Posterior cingulate gyrus (tissue), 11 donors: Measurements from ENCODE around the gene PANX3.

Experiments
- DNase-seq, 10 donors: peaks; one replicate each; pipeline versions ENCODE4 v3.0.0 to v3.0.0-alpha.2; 2020 to 2021; ENCODE audit warnings: mixed read lengths in 3 of 10
- intact Hi-C: fragments of 100-400 bp; cut with DNase I; formaldehyde crosslinking; loops from one replicate; pipeline ENCODE4 v1.15.1; 2023

The PANX3 gene

DNA sequence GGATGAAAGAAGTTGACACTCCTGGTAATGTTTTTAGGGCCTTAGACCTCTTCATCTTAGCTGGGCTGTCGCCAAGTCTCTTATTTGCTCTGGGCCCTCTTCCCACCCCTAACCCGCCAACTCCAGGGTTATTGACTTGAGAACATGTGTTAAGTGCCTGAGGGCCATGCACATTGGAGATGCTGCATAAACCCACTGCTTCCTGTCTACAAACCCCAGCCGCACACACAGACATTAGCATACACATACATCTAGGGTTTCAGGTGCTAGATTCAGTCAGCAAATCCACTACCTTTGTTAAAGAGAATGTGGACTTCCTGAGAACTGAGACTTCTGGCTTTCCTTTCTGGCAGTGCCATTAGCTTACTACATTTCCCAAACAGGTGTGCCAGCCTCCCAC is 817 bp downstream of the PANX3 start:
- DNase-seq, result no peak
- intact Hi-C loops, result no loop called here

DNA sequence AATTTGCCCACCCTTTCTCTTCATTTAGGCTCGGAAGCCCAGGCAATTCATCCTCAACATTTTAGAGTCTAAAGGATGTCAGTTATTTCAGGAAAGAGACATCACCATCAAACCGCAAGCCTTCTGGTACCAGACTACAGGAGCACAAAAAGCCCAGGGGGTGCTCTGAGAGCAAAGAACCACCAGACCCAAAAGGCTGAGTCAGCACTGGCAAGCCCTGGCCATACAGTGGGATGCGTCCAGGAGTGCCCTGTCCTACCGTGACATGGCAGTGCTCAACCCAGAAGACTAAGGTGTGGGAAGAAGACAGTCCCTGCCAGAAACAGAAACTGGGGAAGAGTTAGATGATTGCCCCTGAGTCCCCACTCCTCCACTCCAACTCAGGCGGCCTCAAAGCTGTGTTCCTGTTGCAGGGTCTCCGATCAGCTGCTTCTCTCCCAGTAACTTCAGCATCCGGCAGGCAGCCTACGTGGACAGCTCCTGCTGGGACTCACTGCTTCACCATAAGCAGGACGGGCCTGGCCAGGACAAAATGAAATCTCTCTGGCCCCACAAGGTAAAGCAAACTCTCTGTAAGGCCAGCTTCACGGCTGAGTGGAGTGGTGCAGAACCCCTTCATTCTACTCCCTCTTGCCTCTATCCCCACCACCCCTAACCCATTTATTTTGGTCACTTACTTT is 1.5 kb downstream of the PANX3 start:
- DNase-seq, result no peak
- intact Hi-C loops, result no loop called here

DNA sequence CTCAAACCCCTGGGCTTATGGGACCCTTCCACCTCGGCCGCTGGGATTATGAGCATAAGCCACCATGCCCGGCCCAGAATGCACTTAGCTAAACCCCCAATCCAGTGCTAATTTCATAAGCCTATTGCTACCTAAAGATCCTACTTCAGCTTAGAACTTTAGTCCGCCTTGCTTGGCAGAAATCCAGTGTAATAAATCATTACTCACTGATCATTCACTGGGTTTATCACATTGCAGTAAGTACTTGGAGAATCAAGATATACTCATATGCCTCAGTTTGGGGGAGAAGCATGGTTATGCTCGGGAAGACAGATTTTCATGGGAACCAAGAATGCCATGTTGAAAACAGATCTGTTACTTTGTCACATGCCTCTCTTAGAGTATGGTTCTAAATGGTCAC is 7.6 kb downstream of the PANX3 start:
- no peak for DNase-seq
- intact Hi-C loops, result no loop called here

DNA sequence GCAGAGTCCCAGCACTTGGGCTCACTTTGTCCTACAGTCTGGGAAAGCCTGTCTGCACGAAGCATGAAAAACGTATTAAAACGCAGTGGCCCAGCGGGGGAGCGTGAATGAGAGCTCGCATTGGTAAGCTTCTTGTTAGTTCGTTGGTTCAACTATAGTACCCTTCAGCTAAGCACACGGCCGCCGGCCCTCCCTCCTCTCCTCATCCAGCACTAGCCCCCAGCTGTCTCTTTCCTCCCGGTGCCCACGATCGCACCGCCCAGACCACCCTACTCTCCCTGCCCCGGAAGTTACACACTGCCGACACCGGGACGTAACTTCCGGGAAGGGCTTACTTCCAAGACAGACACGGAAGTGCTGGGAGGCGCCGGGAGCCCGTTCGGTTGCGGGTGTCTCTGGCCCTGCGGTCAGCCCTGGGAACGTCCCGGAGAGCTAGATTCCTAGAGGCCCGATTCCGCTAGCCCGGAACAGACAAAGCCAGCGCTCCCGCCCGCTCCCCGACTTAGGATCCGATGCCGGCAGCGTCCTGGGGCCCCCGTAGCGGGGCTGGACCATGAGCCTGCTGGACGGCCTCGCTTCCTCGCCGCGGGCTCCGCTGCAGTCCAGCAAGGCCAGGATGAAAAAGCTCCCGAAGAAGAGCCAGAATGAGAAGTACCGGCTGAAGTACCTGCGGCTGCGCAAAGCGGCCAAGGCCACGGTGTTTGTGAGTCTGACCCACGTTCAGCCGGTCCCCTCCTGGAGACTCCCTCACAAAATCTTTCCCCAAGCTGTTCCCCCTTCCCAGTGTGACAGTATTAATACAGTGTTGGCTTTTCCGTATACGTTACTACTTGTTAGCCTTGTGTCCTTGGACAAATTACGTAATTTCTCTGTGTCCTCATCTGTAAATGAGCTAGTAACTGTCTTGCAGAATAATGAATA is 11.6 kb downstream of the PANX3 start, which contains the start of gene TBRG1:
Gene TBRG1, plus strand, starts transcription at position 334 of the 921 bp plus-strand sequence. Its CDS starts 220 bp downstream, at position 554.
- peak; percentile 82 to 99 (median 92) for DNase-seq
- intact Hi-C loops, result no loop called here

DNA sequence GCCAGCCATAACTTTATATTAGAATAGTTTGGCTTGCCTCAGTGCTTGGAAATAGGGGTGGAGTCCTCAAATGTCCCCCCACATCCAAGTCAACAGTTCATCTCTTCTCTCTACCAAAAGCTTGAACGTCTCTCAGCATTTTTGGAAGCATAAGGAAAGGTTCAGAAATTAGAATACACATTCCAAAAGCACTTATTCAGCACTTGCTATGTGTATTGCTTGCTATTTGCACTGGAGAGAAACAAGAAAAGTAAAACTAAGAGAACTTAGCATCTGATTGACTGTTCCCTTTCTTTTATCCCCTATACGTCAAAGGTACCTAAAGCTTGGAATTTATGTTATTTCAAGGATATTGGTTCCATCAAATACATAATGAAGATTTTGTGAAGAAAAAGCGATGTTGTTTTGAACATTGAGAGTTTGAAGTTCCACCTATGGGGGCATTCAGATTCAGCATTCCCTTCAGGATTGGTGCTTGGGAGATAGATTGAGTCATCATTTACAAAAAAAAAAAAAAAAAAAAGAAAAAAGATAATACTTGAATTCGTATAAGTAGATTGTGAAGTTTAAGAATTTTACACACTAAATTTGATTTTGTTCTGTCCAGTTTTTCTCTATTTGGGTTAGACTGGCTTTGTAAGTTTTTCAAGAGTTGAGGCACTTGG is 12.8 kb downstream of the PANX3 start:
- DNase-seq, result no peak
- intact Hi-C loops, result no loop called here

DNA sequence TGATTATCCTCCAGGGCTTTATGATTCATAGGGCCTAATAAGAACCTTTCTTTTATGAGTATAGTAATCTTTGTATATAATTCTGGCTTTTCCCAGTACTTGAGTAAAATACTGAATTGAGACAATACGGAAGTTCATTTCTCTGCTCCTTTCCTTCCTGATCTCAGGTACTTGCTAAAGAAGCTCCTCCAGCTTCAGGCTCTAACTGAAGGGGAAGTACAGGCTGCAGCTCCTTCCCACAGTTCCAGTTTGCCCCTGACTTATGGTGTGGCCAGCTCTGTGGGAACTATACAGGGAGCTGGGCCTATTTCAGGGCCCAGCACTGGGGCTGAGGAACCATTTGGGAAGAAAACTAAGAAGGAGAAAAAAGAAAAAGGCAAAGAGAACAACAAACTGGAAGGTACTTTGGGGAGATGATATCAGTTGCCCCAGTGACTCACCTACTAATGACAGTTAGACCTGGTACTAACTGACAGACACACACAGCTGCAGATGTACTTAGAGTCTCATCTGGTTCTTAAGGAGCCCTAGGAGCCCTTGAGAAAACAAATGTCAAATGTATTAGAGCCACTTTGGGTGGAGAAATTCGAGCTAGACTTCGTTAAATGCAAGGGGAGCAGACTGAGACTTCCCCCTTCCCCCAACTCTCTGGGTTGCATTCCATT is 14.4 kb downstream of the PANX3 start:
- no peak for DNase-seq
- intact Hi-C loops, result no loop called here

DNA sequence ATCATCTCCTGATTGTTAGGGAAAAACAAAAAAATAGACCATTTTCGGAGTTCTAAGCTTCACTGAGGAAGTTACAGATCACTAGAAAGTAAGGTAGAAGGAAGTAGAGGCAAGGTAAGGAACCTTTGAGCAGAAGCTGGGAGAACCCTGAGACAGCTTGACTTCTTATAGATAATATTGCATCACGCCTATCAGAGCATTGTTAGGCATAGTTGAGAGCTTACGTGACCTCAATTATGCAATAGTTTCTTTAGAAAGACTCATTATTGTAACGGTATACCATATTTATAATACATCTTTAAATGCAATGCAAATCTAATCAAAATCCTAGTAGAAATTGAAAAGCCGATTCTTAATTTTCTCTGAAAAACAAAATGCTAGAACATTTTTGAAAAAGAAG is 16.3 kb downstream of the PANX3 start:
- no peak for DNase-seq
- intact Hi-C loops, result no loop called here

DNA sequence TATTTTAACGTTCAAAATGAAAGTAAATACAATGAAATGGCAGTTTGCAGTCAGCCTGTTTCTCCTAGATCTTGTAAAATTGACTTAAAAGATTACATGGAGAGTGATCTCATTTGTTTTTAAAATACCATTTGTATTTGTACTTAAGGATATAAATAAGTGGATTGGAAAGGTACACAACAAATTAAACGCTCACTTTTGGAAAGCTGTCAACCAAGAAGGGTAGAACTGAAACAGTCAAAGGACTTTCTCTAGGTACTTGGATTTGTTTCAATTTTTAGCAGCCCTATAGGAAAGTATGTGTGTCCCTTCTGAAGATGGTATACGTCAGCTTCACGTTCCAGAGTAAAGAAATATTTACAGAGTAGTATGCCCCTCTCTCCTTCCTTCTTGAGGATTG is 18.7 kb downstream of the PANX3 start:
- no peak for DNase-seq
- intact Hi-C loops, result no loop called here

DNA sequence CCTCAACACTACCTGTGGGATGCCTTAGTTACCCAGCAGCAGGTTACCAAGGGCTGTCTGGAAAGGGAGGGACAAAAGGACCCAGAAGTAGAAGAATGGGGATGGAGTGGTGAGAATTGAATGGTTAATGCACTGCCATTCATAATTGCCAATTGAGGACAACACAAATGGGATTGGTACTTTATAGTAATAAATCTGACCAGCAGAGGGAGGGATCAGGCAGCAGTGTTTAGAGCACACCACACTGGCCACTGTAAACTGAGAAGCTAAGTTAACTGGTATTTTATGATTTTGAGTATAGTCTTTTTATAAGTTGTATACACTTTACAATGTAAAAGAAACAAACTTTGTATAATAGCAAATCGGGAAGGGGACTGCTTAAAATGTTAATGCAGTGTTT is 22.1 kb downstream of the PANX3 start:
- no peak for DNase-seq
- intact Hi-C loops, result no loop called here

DNA sequence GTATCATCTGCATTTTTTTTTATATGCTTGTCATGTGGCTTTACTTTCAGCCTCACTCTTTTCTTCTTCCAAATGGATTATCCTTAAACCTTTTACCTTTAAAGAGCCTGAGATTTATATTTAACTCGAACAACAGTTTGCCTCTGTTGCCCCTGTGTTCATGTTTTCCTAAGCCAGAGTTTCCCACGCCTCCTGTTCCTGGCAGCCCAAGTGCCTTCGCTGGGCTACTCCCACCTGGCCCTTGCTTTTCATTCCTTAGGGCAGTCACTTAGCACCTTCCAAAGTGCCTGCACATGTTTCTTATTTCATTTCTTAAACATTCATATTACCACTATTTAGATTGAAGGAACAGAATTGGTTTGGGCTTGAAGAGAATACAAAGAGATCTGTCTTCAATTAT is 24.7 kb downstream of the PANX3 start:
- no peak for DNase-seq
- intact Hi-C loops, result no loop called here

DNA sequence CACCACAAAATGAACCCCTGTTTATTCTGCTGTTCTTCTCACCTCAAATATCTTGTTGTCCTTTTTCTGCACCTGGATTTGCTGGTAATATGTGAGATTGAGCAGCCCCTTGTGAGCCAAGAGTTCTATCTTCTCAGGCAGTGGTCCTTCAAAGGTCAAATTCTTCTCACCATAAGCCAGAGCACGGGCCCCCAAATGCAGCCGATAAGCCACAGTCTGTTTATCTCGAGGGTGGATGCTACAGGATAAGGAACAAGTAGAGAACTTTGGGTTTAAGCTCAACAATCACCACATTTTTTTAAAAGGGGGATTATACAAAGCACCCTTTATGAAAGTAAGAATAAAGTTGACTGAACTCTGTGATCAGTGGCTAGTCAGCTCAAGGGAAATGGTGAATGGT is 27.3 kb downstream of the PANX3 start:
- no peak for DNase-seq
- intact Hi-C loops, result no loop called here

DNA sequence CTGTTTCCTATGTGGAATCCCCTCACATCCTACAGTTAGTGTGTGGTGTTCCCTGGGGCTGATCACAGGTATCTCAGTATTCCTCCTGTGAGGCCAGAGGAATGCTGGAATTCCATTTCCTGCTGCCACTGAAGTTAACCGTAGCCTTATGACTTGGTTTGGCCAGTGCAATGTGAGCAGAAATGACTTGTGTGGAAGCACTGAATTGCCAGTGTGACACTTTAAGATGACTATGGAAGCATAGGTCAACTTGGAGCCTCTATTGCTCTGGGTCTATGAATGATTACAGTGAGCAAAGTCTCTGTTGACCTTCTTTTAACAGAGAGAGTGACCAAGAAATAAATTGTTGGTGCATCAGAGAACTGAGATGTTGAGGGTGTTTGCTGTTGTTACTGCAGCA is 28.0 kb downstream of the PANX3 start:
- DNase-seq, result no peak
- intact Hi-C loops, result no loop called here

DNA sequence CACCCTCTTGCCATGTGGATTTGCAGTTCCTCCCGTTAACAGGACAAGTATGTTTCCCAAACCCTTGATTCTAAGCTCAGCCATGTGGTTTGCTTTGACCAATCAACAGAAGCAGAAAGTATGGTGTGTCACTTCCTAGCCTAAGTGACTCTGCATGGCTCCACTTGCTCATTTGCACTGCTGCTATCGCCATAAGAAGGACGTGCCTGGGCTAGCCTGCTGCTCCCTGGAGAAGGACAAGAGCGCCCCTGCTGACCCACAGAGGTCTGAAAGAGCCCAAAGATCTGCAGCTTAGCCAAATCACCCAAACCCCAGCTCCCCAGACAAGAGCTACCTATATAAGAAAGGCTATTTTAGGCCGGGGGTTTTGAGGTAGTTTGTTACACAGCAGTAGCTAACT is 29.4 kb downstream of the PANX3 start:
- intact Hi-C loops, result no loop called here
- DNase-seq, result no peak

DNA sequence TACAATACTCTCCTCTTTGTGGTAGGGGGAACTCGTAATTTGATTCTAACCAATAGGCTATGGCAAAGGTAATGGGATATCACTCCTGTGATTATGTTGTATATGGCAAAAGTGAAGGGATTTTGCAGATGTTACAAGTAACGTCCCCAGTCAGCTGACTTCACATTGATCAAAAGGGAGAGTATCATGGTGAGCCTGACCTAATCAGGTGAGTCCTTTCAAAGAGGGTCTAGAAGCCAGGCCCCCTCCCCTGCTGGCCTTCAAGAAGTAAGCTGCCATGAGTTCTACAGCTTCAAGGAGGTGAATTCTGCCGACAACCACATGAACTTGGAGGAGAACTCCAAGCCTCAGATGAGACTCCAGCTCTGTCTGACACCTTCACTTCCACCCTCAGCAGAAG is 31.4 kb downstream of the PANX3 start:
- no peak for DNase-seq
- intact Hi-C loops, result no loop called here

DNA sequence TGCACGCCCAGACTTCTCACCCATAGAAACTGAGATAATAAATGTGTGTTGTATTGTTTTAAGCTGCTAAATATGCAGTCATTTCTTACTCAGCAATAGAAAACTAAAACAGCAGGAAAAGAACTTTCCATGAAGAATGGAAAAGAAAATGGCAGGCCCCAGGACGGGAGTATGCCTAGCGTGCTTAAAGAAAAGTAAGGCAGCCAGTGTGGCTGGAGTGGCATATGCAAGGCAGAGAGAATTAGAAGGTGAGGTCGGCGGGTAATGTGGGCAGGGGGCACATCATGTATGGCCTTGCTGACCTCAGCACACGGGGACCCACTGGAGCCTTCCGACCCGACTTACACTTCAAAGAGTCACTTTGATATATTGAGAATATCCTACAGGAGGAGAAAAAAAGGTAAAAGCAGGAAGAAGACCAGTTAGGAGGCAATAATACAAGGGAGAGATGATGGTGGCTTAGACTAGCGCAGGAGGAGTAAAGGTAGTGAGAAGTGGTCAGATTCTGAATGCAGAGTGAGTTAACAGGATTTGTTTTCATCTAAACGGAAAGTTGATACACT is 31.9 kb downstream of the PANX3 start:
- intact Hi-C loops, result no loop called here
- no peak for DNase-seq

DNA sequence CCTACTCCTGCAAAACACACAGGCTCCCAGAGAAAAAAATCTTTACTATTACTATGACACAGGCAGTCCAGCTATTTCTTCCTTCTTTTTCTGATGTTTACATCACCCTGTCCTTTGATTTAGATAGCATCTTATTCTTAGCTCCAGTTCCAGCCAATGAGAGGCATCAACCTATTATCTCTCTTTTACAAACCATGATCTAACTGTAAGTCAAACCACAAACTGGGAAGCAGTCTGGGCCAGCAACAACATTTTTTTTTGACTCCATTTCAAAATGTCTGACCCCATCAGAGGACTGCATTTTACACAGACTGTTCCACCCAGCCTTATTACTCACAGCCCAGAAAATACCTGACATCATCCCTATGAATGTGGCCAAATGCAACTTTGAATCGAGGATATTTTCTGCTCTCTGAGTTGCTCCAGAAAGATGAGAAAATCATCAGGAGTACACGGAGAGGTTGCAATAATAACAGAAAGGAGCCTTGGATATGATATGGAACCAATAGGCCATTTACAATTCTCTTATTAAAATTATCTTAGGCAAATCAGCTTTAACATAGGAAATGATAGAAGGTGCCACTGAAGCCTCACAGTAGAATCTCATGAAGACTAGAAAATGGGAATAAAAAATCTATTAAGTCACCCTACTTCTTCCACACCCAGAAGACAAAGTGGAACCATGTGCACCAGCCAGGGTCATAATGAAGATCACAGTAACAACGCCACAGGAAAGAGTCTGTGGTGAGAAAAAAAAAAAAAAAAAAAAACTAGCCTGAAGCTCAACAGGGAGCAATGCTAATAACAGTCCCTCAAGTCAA is 32.6 kb downstream of the PANX3 start:
- intact Hi-C loops, result loop anchor here (1.0 kb wide), 1 partner anchor 119 kb away; no protein-coding TSS in a partner anchor
- no peak for DNase-seq

DNA sequence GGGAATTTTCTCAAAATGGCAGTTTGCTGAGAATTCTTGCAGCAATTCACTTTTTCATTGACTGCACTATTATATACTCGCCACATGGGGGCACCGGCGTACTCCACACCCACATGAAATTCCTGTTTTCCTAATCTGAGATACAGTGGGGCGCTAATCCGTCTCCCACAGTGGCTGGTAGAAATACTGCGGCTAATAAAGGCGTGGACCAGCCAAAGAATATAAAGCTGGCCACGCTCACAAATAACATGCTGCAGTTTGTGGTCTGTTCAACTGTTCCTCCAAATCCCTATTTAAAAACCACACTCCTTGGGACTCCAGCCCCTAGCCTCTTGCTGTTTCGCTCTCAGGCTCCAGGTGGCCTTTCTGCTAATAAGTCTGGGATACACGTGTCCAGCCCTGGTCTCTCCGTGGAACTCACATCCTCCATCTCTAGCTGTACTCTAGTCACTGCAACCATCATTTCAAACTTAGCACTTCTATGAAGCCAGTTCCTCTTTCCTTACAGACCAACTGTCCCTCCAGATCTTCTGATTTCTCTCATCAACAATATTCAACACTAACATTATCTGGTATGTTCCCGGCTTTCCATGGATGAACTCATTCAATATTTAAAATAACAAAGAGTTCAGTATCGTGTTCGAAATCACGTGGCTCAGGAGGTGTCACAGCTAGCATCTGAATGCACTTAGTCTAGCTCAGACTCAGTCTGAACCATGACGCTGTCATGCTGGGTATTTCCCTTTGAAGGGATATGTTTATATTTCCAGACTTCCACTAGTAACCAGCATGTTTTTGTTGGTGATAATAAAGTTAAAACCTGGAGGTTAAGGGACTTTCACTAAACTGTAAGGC is 33.4 kb downstream of the PANX3 start:
- intact Hi-C loops, result loop anchor here (1.0 to 5.0 kb wide), 2 partner anchors 119 to 193 kb away; no protein-coding TSS in a partner anchor
- peak; percentile 34 to 94 (median 56) for DNase-seq

DNA sequence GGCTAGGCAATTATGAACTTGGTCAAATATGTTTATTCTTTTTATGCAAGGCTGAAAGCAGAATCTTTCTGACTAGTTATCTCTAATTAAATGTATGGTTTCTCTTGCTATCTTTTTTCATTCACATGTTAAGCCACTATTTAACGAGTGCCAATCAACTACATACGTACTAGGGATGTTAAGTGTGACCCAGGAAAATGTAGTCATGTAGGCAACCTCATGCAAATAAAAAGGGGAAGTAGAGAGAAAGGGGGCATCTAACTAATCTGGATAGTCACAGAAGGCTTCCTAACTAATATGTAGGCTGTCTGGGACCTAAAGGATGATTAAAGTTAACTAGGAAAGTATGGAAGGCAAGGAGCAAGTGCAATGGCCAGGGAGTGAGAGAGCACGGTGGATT is 34.9 kb downstream of the PANX3 start:
- no peak for DNase-seq
- intact Hi-C loops, result loop anchor here (5.0 kb wide), 1 partner anchor 191 kb away; no protein-coding TSS in a partner anchor
